NCI-H146 (cell line): ENCODE data around the gene FFAR3.
"Not testable (repeated sequence)": the region's sequence is repeated elsewhere in the genome, so short reads cannot be mapped to it uniquely, and the experiment has no call there.

Source experiments
- DNase-seq: peaks from one replicate; lab custom pipeline; 2025; lab: John Stamatoyannopoulos, UW

The FFAR3 gene

DNA sequence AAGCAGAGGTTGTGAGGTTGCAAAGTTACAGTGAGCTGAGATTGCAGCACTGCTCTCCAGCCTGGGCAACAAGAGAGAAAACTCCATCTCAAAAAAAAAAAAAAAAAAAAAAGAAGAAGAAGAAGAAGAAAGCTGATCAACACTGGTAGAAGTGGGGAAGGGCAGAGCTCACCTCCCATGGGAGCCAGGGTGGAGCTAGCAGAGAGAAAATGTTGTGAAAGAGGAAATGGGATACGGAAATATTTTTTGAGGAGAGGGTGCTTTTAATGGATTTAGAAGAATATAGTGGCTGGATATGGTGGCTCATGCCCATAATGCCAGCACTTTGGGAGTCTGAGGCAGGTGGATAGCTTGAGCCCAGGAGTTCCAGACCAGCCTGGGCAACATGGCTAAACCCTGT lies 19.4 kb downstream of the FFAR3 start:
- no peak for DNase-seq

GRCh38 chr19:35378356-35378755 lies 20.1 kb downstream of the FFAR3 start:
- no peak for DNase-seq

DNA sequence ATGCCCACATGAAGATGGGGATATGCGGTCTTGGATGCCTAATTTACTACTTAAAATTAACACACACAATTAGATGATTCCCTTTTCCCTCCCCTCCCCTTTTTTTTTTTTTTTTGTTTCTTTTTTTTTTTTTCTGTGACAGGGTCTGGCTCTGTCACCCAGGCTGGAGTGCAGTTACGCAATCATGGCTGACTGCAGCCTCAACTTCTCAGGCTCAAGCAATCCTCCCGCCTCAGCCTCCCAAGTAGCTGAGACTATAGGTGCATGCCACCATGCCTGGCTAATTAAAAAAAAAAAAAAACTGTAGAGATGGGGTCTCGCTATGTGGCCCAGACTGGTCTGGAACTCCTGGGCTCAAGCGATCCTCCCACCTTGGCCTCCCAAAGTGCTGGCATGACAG lies 21.3 kb downstream of the FFAR3 start:
- not testable (repeated sequence) for DNase-seq

DNA sequence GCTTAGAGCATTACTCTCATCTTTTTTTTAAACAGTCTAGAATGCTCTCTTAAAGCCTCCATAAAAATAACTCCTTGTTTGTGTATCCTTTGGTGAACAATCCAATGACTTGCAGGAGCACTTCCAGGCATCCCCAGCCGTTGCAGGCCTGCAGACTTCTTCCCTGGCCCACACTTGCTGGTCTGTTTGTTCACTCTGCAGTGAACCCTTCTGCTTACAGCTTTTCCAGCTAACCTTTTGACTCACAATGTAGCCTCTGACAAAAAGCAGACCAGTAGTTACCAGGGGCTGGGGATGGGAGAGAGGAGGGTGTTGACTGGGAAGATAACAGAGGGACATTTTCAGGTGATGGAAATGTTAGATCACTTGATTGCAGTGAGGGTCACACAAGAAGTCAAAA lies 21.7 kb downstream of the FFAR3 start:
- DNase-seq: no peak

DNA sequence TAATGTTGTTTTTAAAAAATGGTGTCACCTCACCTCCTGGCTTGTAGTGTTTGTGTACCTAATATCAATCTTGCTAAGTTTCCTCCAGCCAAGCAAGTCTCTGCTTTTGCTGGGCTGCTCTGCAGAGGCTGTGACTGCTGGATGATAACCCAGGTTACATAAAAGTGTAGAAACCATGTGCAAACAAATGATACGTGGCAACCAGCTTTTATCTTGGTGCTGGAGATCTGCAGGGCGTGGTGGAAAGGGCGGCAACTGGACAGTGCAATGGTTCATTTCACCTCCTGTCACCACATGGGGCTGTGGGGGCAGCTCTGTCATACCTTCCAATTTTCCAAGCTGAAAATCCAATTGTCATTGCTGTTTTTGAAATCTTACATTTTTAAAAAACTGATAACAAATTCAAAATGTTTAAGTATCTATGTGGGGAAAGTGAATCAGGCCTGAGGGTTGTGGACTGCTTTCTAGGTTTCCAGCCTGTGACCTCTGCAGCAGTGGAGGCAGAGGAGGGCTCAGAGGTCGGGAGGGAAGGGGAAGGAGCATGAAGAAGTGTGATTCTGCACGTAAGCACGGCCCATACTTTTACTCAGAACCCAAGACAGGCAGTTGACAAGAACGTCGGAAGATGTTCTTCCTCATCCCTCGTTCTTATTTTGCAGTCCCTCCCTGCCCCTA lies 22.3 kb downstream of the FFAR3 start:
- no peak for DNase-seq

- DNase-seq: no peak
Observed at GRCh38 chr19:35381318-35381717, 23.1 kb downstream of the FFAR3 start.

DNA sequence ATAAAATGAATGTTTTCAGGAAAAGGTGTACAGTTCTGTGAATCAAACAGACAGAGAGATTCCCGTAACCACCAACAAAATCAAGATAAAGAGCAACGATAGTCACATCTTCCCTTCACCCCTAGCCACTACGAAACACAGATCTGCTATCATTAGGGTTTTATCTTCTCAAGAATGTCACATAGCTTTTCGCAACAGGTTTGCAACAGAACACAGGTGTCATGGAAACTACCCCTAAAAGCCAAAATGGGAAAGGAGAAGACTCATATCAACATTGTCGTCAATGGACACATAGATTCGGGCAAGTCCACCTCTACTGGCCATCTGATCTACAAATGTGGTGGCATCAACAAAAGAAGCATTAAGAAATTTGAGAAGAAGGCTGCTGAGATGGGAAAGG lies 23.7 kb downstream of the FFAR3 start:
- no peak for DNase-seq

- no peak for DNase-seq
Observed at GRCh38 chr19:35383536-35383935, 25.3 kb downstream of the FFAR3 start.

GRCh38 chr19:35388277-35389054 lies 30.2 kb downstream of the FFAR3 start:
- no peak for DNase-seq

- DNase-seq: no peak
Observed at GRCh38 chr19:35389192-35389861, 31.1 kb downstream of the FFAR3 start.

- DNase-seq: no peak
Observed at GRCh38 chr19:35392742-35393715, 34.8 kb downstream of the FFAR3 start.

- DNase-seq: no peak
Observed at GRCh38 chr19:35395382-35396199, 37.3 kb downstream of the FFAR3 start.

DNA sequence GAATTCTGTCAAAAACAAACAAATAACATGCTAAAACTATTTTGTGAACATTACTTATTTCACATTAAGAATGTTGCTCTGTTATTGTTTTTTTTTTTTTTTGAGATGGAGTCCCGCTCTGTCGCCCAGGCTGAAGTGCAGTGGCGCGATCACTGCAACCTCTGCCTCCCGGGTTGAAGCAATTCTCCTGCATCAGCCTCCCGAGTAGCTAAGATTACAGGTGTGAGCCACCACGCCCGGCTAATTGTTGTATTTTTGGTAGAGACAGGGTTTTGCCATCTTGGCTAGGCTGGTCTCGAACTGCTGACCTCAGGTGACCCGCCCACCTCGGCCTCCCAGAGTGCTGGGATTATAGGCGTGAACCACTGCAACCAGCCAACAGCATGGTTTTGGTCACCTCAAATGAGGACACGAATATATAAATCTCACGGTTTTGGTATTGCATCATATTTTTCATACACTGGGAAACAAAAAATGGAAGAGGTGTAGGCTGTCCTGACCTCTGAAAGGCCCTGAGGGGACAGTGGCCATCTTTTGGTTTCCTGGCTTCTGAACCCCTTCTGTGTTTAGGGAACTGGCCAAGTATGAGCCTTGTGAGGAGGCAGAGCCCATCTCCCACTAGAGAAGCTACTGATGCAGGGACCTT lies 38.1 kb downstream of the FFAR3 start:
- no peak for DNase-seq

DNA sequence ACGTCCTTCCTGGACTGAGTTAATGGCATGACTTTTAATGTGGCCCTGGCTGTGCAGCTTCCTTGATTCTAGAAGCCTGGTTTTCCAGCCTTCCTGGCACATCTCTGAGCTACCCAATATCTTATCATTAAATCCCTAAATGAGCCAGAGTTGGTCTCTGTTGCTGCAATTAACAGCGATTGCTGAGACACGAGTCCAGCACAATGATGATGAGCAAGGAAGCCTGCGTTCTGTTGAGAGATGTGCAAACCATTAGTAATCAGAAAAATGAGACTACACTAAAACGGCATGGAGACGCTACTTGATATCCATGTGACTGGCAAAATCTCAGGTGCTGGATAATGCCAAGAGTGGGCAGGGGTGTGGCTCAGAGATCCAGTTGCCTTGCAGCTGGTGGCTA lies 38.8 kb downstream of the FFAR3 start:
- no peak for DNase-seq

GRCh38 chr19:35398570-35398969 lies 40.3 kb downstream of the FFAR3 start:
- no peak for DNase-seq

GRCh38 chr19:35399231-35399630 lies 41.0 kb downstream of the FFAR3 start:
- DNase-seq: no peak

- DNase-seq: no peak
Observed at GRCh38 chr19:35399948-35400772, 41.9 kb downstream of the FFAR3 start.

- no peak for DNase-seq
Observed at GRCh38 chr19:35400773-35401100, 42.5 kb downstream of the FFAR3 start.

GRCh38 chr19:35401416-35401815 lies 43.2 kb downstream of the FFAR3 start:
- not testable (repeated sequence) for DNase-seq
